GM19099 (cell line): Measurements from ENCODE around the gene ARSA.

ENCODE experiments used
- POLR2A ChIP-seq: IDR thresholded peaks from 3 replicates; pipeline ENCODE4 v1.6.1; 2011; ENCODE audit warnings: low read depth; ENCODE audit not compliant: insufficient read length; ENCODE audit errors: extremely low read depth

Gene ARSA

GRCh38 chr22:50600967-50601668 lies 26.8 kb downstream of the ARSA start:
- TF ChIP-seq POLR2A = no peak

DNA sequence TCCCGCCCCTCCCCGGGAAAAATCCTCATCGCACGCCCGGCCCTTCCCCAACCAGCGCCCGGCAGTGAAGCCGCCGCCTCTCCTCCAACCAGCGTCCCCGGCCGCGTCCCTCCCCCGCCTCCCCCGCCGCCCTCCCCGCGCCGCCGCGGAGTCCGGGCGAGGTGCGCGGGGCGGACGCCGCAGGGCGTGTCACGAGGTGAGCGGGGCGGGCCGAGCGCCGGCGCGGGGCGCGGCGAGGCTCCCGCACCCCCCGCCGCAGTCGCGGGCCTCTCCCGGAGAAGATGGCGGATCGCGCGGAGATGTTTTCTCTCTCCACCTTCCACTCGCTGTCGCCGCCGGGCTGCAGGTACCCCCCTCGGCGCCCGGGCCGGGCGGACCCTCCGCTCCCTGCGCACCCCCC lies 27.4 kb downstream of the ARSA start, which contains the start of gene MAPK8IP2:
MAPK8IP2 (plus strand) TSS at position 256 of the 400 bp plus-strand sequence; CDS start at position 282, 26 bp downstream.
- no peak for TF ChIP-seq POLR2A

DNA sequence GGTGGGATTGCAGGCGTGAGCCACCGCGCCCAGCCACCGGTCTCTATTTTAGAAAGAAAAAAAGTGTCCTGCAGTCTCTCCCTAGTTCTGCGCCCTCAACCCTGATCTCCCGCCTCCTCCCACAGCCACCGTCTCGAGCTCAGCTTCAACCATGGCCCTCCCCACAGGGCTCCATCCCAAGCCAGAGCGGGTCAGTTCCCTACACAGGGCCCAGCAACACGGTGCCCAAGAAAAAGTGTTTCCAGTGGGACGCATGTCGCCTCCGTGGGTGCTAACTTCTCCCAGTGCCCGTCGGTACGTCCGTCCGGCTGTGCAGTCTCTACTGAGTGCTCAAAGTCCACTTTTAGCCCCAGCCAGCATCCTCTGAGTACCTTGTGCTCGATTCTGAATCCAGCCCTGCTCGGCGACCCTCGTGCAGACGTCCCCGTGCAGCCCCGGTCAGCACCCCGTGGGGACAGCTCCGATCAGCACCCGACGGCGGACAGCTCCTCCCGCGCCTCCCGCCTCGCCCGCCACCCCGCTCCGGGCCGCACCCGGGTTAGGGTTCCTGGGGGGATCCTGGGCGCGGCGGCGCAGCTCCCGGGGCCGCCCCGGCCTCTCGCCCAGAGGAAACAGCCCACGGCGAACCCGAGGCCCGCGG lies 28.0 kb downstream of the ARSA start:
- no peak for TF ChIP-seq POLR2A

DNA sequence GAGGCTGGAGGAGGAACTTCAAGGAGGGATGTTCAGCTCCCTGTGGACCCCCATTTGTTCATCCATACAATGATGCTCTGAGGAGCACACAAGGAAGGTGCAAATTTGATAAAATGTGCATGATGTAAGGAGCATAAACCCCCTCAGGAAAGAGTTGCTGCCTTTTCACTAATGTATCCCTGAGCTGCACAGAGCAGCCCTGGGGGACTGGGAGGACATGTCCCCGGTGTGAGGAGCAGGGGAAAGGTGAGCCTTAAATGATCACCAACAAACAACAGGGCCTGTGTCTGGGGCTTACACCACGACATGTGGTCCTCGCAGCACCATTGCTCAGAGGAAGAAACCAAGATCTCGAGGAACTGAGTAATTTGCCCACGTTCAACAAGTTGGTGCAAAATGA lies 30.9 kb downstream of the ARSA start:
- TF ChIP-seq POLR2A = no peak

GRCh38 chr22:50595189-50595588 lies 32.8 kb downstream of the ARSA start:
- no peak for TF ChIP-seq POLR2A

- TF ChIP-seq POLR2A = no peak
Observed at GRCh38 chr22:50587407-50587806, 40.5 kb downstream of the ARSA start.

DNA sequence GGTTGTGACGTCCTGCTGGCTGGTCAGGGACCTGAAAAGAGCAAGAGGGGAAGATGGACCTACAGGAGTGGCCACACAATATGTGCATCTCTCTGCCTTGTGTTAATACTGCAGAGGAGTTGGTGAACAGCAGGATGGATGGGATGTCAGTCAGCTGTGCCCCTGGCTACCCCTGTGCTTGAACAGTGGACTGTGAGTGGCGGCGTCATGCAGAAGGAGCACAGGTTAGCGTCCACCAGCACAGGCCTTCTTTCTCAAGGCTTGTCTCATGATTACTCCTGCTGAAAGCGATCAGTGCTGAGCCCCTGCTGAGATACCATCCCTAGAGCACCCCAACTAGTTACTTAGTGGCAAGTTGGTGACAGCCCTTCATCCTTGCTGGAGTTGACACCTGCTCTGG lies 41.5 kb downstream of the ARSA start:
- TF ChIP-seq POLR2A = no peak

GRCh38 chr22:50585781-50586180 lies 42.2 kb downstream of the ARSA start:
- TF ChIP-seq POLR2A = no peak

- TF ChIP-seq POLR2A = no peak
Observed at GRCh38 chr22:50585238-50585637, 42.7 kb downstream of the ARSA start.

DNA sequence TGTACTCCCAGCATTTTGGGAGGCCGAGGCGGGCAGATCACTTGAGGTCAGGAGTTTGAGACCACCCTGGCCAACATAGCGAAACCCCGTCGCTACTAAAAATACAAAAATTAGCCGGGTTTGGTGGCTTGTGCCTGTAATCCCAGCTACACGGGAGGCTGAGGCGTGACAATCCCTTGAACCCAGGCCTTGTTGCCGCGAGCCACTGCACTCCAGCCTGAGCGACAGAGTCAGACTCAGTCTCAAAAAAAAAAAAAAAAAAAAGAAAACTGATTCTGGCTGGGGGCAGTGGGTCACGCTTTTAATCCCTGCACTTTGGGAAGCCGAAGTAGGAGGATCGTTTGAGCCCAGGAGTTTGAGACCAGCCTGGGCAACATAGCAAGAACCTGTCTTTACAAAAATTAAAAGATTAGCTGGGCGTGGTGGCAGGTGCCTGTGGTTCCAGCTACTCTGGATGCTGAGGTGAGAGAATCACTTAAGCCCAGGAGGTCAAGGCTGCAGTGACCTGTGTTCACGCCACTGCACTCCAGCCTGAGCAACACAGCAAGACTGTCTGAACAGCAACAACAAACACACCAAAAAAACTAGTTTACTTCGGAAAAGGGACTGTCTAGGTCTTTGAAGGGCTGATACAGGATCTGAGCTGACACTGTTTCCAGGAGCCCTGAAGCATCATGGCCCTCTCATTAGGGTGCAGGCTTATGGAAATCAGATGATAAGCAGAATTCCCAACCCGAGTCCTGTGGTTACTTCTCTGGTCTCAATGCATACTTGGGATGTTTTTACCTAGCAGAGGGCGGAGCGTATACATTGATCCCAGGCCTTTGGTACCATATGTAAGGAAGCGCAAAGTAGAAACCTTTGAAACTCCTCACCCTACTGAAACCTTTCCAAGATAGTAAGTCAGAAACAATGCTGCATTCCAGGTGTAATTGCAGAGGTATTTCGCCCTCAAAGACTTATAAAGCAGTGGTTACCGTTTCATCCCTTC lies 43.6 kb downstream of the ARSA start:
- TF ChIP-seq POLR2A = no peak

- no peak for TF ChIP-seq POLR2A
Observed at GRCh38 chr22:50583294-50583861, 44.6 kb downstream of the ARSA start.

GRCh38 chr22:50582493-50583293 lies 45.3 kb downstream of the ARSA start, which contains the start of gene CHKB:
Gene CHKB, minus strand, starts transcription at chr22:50582849. Its CDS starts 68 bp downstream, at chr22:50582781.
- peak; percentile 84 for TF ChIP-seq POLR2A

DNA sequence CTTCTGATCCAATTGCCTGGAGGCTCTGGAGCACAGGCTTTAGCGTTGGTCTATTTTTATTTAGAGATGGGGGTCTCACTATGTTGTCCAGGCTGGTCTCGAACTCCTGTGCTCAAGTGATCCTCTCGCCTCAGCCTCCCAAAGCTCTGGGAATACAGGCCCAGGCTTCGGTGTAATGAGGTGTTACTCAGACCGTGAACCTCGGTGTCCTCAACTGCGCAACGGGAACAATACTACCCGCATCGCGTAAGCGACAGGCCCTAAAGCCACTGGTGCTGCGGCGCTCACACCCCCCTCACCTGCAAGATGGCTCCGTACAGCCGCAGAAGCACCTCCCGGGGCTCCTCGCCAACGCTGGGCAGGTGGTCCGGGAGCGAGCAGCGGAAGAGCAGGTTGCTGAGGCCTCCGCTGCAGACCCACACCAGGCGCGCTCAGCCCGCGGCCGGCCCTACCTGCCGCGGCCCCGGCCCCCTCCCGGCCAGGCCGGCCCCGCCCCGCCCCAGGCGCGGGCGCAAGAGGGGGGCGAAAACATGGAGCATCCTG lies 45.9 kb downstream of the ARSA start:
- no peak for TF ChIP-seq POLR2A
